Central memory CD8-positive, alpha-beta T cell (primary cell): ENCODE measurements around the gene SCAPER.

Source experiments
- ATAC-seq: fragments of 150-1000 bp; cut with Tn5 transposase; replicated peaks from 2 replicates; pipeline ENCODE4 v1.10.0; 2022; ENCODE audit warnings: mild to moderate bottlenecking, moderate FRiP score, moderate number of reproducible peaks; ENCODE audit not compliant: poor library complexity, severe bottlenecking; ENCODE audit errors: extremely low read depth
- DNase-seq, 2 donors: peaks; one replicate each; pipeline ENCODE4 v3.0.0; 2021; ENCODE audit warnings: low spot score in 2 of 2
- H3K27ac Mint-ChIP-seq: one replicate; pipeline ENCODE4 v1.8.0; 2022; ENCODE audit warnings: low read depth, mild to moderate bottlenecking, moderate library complexity, mixed read lengths
- H3K27me3 Mint-ChIP-seq: one replicate; pipeline ENCODE4 v1.8.0; 2022; ENCODE audit warnings: mixed read lengths
- H3K36me3 Mint-ChIP-seq: one replicate; pipeline ENCODE4 v1.8.0; 2022; ENCODE audit warnings: mild to moderate bottlenecking, moderate library complexity, mixed read lengths; ENCODE audit not compliant: insufficient read depth
- H3K4me1 Mint-ChIP-seq: one replicate; pipeline ENCODE4 v1.8.0; 2022; ENCODE audit warnings: mixed read lengths
- H3K4me3 Mint-ChIP-seq: one replicate; pipeline ENCODE4 v1.8.0; 2022; ENCODE audit warnings: mild to moderate bottlenecking, moderate library complexity, mixed read lengths
- H3K9me3 Mint-ChIP-seq: one replicate; pipeline ENCODE4 v1.8.0; 2022; ENCODE audit warnings: mixed read lengths

The SCAPER gene

GRCh38 chr15:76905013-76905839, at the start of gene SCAPER:
Gene SCAPER (minus strand): TSS chr15:76905340. CDS start chr15:76883817, 21,523 bp downstream.
- peak within 1 kb of the TSS; percentile 88 for H3K27ac Mint-ChIP-seq
- H3K4me3 Mint-ChIP-seq = peak within 1 kb of the TSS; percentile 87
- H3K4me1 Mint-ChIP-seq = peaks cover 17% of the 10 kb centered on the region
- ATAC-seq (peak; percentile 84), DNase-seq (peak; percentile 73 to 77)
- H3K27me3 Mint-ChIP-seq = no peaks in the 10 kb centered on the region
- H3K9me3 Mint-ChIP-seq = no peaks in the 10 kb centered on the region
- peaks cover 3% of the 10 kb centered on the region for H3K36me3 Mint-ChIP-seq

GRCh38 chr15:76954744-76955143, 49.6 kb upstream of the SCAPER start:
- no peaks in the 10 kb centered on the region for H3K9me3 Mint-ChIP-seq
- peaks cover 9% of the 10 kb centered on the region for H3K36me3 Mint-ChIP-seq
- DNase-seq (no peak), ATAC-seq (no peak)
- H3K27me3 Mint-ChIP-seq = no peaks in the 10 kb centered on the region
- H3K4me1 Mint-ChIP-seq = no peaks in the 10 kb centered on the region
- H3K4me3 Mint-ChIP-seq = no peak overlapping the region
- no peak overlapping the region for H3K27ac Mint-ChIP-seq

- no peak for ATAC-seq
- DNase-seq = no peak
- H3K36me3 Mint-ChIP-seq = peaks cover 9% of the 10 kb centered on the region
- H3K4me3 Mint-ChIP-seq = no peak overlapping the region
- no peaks in the 10 kb centered on the region for H3K27me3 Mint-ChIP-seq
- H3K4me1 Mint-ChIP-seq = no peaks in the 10 kb centered on the region
- H3K27ac Mint-ChIP-seq = no peak overlapping the region
- no peaks in the 10 kb centered on the region for H3K9me3 Mint-ChIP-seq
Measured at GRCh38 chr15:76953913-76954312, 48.8 kb upstream of the SCAPER start.

GRCh38 chr15:76951220-76951619, 46.1 kb upstream of the SCAPER start:
- no peak overlapping the region for H3K27ac Mint-ChIP-seq
- H3K4me3 Mint-ChIP-seq = no peak overlapping the region
- no peaks in the 10 kb centered on the region for H3K27me3 Mint-ChIP-seq
- no peaks in the 10 kb centered on the region for H3K9me3 Mint-ChIP-seq
- DNase-seq (no peak), ATAC-seq (no peak)
- peaks cover 6% of the 10 kb centered on the region for H3K4me1 Mint-ChIP-seq
- H3K36me3 Mint-ChIP-seq = peaks cover 21% of the 10 kb centered on the region

- DNase-seq = no peak
- ATAC-seq = no peak
- Mint-ChIP-seq H3K4me3 (no peak overlapping the region), H3K27ac (peak overlapping the region; percentile 1), H3K9me3 (no peaks in the 10 kb centered on the region), H3K27me3 (no peaks in the 10 kb centered on the region), H3K4me1 (peaks cover 12% of the 10 kb centered on the region), H3K36me3 (peaks cover 25% of the 10 kb centered on the region)
Measured at GRCh38 chr15:76947454-76947853, 42.3 kb upstream of the SCAPER start.

GRCh38 chr15:76945494-76946093, 40.5 kb upstream of the SCAPER start:
- peak overlapping the region; percentile 13 for H3K27ac Mint-ChIP-seq
- ATAC-seq = no peak
- H3K36me3 Mint-ChIP-seq = peaks cover 24% of the 10 kb centered on the region

GRCh38 chr15:76942331-76942730, 37.2 kb upstream of the SCAPER start:
- H3K36me3 Mint-ChIP-seq = peaks cover 18% of the 10 kb centered on the region
- H3K27me3 Mint-ChIP-seq = no peaks in the 10 kb centered on the region
- no peak overlapping the region for H3K27ac Mint-ChIP-seq
- ATAC-seq (no peak), DNase-seq (no peak)
- no peaks in the 10 kb centered on the region for H3K9me3 Mint-ChIP-seq
- H3K4me3 Mint-ChIP-seq = no peak overlapping the region
- peaks cover 12% of the 10 kb centered on the region for H3K4me1 Mint-ChIP-seq

More at GRCh38 chr15:76945494-76946093, 40.5 kb upstream of the SCAPER start:
- Mint-ChIP-seq H3K9me3 (no peaks in the 10 kb centered on the region), H3K4me1 (peaks cover 12% of the 10 kb centered on the region), H3K4me3 (no peak overlapping the region), H3K27me3 (no peaks in the 10 kb centered on the region)
- DNase-seq = no peak

GRCh38 chr15:76941636-76942035, 36.5 kb upstream of the SCAPER start:
- no peak for DNase-seq
- Mint-ChIP-seq H3K4me3 (no peak overlapping the region), H3K27me3 (no peaks in the 10 kb centered on the region), H3K4me1 (peaks cover 7% of the 10 kb centered on the region), H3K36me3 (peaks cover 16% of the 10 kb centered on the region), H3K9me3 (no peaks in the 10 kb centered on the region), H3K27ac (no peak overlapping the region)
- no peak for ATAC-seq

- no peak for ATAC-seq
- no peak overlapping the region for H3K27ac Mint-ChIP-seq
- no peaks in the 10 kb centered on the region for H3K9me3 Mint-ChIP-seq
- H3K36me3 Mint-ChIP-seq = peaks cover 21% of the 10 kb centered on the region
- H3K4me1 Mint-ChIP-seq = peaks cover 7% of the 10 kb centered on the region
- H3K27me3 Mint-ChIP-seq = no peaks in the 10 kb centered on the region
- no peak overlapping the region for H3K4me3 Mint-ChIP-seq
- DNase-seq = no peak
Measured at GRCh38 chr15:76939715-76940114, 34.6 kb upstream of the SCAPER start.

- ATAC-seq (no peak), DNase-seq (no peak)
- Mint-ChIP-seq H3K4me1 (peaks cover 7% of the 10 kb centered on the region), H3K27me3 (no peaks in the 10 kb centered on the region), H3K9me3 (no peaks in the 10 kb centered on the region), H3K4me3 (no peak overlapping the region), H3K36me3 (peaks cover 21% of the 10 kb centered on the region), H3K27ac (no peak overlapping the region)
Measured at GRCh38 chr15:76938752-76939151, 33.6 kb upstream of the SCAPER start.

- Mint-ChIP-seq H3K9me3 (no peaks in the 10 kb centered on the region), H3K27me3 (no peaks in the 10 kb centered on the region), H3K4me3 (no peak overlapping the region), H3K4me1 (peaks cover 19% of the 10 kb centered on the region), H3K27ac (no peak overlapping the region), H3K36me3 (peaks cover 17% of the 10 kb centered on the region)
- DNase-seq (no peak), ATAC-seq (no peak)
Measured at GRCh38 chr15:76936671-76937070, 31.5 kb upstream of the SCAPER start.

- Mint-ChIP-seq H3K27ac (no peak overlapping the region), H3K4me1 (peaks cover 24% of the 10 kb centered on the region), H3K4me3 (no peak overlapping the region), H3K36me3 (peaks cover 19% of the 10 kb centered on the region), H3K9me3 (no peaks in the 10 kb centered on the region), H3K27me3 (no peaks in the 10 kb centered on the region)
- ATAC-seq = no peak
- DNase-seq = no peak
Measured at GRCh38 chr15:76935620-76936019, 30.5 kb upstream of the SCAPER start.
